ENCODE measurements around the gene SLC28A1. TPM values are rescaled to one million over a fixed set of nuclear protein-coding genes. Genes with fewer than 3 reads are reported as not detected.
A peak's percentile ranks its signal among the peaks of the same experiment; 100 is the strongest.
"Not testable (repeated sequence)": the region's sequence is repeated elsewhere in the genome, so short reads cannot be mapped to it uniquely, and the experiment has no call there.

The SLC28A1 gene
- polyA plus RNA-seq, 1 donor = 0.39 TPM

GRCh38 chr15:84969257-84969656, 84.8 kb downstream of the SLC28A1 start:
- no peak for DNase-seq (ENCODE audit: low read depth)

GRCh38 chr15:84970843-84971242, 86.4 kb downstream of the SLC28A1 start:
- DNase-seq (ENCODE audit: low read depth) = no peak

GRCh38 chr15:84973492-84974460, 89.3 kb downstream of the SLC28A1 start:
- DNase-seq (ENCODE audit: low read depth) = no peak

- no peak for DNase-seq (ENCODE audit: low read depth)
Observed at GRCh38 chr15:84975871-84976351, 91.4 kb downstream of the SLC28A1 start.

- DNase-seq (ENCODE audit: low read depth) = no peak
Observed at GRCh38 chr15:84976746-84977345, 92.4 kb downstream of the SLC28A1 start.

- DNase-seq (ENCODE audit: low read depth) = no peak
Observed at GRCh38 chr15:84979651-84980050, 95.2 kb downstream of the SLC28A1 start.

- no peak for DNase-seq (ENCODE audit: low read depth)
Observed at GRCh38 chr15:84980196-84981053, 96.0 kb downstream of the SLC28A1 start.

GRCh38 chr15:84981054-84981710, 96.7 kb downstream of the SLC28A1 start:
- DNase-seq (ENCODE audit: low read depth) = peak; percentile 85

GRCh38 chr15:84981711-84982300, 97.3 kb downstream of the SLC28A1 start, which contains the start of gene PDE8A:
TSS of gene PDE8A (plus strand) at chr15:84981856. CDS start at chr15:84982163, 307 bp downstream.
- no peak for DNase-seq (ENCODE audit: low read depth)

GRCh38 chr15:84982301-84982920, 97.9 kb downstream of the SLC28A1 start:
- no peak for DNase-seq (ENCODE audit: low read depth)

GRCh38 chr15:84983294-84983693, 98.8 kb downstream of the SLC28A1 start:
- no peak for DNase-seq (ENCODE audit: low read depth)

- DNase-seq (ENCODE audit: low read depth) = no peak
Observed at GRCh38 chr15:84983711-84984110, 99.2 kb downstream of the SLC28A1 start.

GRCh38 chr15:84985158-84985557, 100.7 kb downstream of the SLC28A1 start:
- no peak for DNase-seq (ENCODE audit: low read depth)

- DNase-seq (ENCODE audit: low read depth) = not testable (repeated sequence)
Observed at GRCh38 chr15:84987351-84987750, 102.9 kb downstream of the SLC28A1 start.

- no peak for DNase-seq (ENCODE audit: low read depth)
Observed at GRCh38 chr15:84987949-84988624, 103.6 kb downstream of the SLC28A1 start.

GRCh38 chr15:84988909-84989644, 104.6 kb downstream of the SLC28A1 start:
- no peak for DNase-seq (ENCODE audit: low read depth)

- DNase-seq (ENCODE audit: low read depth) = no peak
Observed at GRCh38 chr15:84990507-84990906, 106.0 kb downstream of the SLC28A1 start.

GRCh38 chr15:84991014-84991712, 106.7 kb downstream of the SLC28A1 start:
- DNase-seq (ENCODE audit: low read depth) = no peak

All from forelimb muscle (tissue), 1 donor.